H9 (cell line): ENCODE data around the gene FMO5. TPM values are rescaled to one million over a fixed set of nuclear protein-coding genes. Genes with fewer than 3 reads are reported as not detected.
A peak's percentile ranks its signal among the peaks of the same experiment; 100 is the strongest.

Source experiments
- DNase-seq: peaks from one replicate; pipeline ENCODE4 v3.0.0-alpha.2; 2017
- H2AFZ ChIP-seq: one replicate; pipeline ENCODE4 v1.6.1; 2013; ENCODE audit warnings: mild to moderate bottlenecking, low read length, control low read depth, moderate library complexity
- H2AK5ac ChIP-seq: 2 replicates; pipeline ENCODE4 v1.6.1; 2013; ENCODE audit warnings: low read length, control low read depth, mixed read lengths; ENCODE audit not compliant: insufficient read length
- H2BK120ac ChIP-seq: one replicate; pipeline ENCODE4 v1.6.1; 2013; ENCODE audit warnings: low read depth, mild to moderate bottlenecking, low read length, control low read depth, inconsistent platforms; ENCODE audit not compliant: poor library complexity, severe bottlenecking
- H2BK12ac ChIP-seq: 2 replicates; pipeline ENCODE4 v1.6.1; 2013; ENCODE audit warnings: low read length, control low read depth, mixed read lengths, low read depth; ENCODE audit not compliant: insufficient read length
- H2BK15ac ChIP-seq: 2 replicates; pipeline ENCODE4 v1.6.1; 2013; ENCODE audit warnings: low read depth, low read length, control low read depth
- H2BK20ac ChIP-seq: one replicate; pipeline ENCODE4 v1.6.1; 2013; ENCODE audit warnings: low read depth, mild to moderate bottlenecking, low read length, control low read depth, inconsistent platforms; ENCODE audit not compliant: poor library complexity, severe bottlenecking
- H2BK5ac ChIP-seq: 2 replicates; pipeline ENCODE4 v1.6.1; 2013; ENCODE audit warnings: low read length, control low read depth, mixed read lengths; ENCODE audit not compliant: insufficient read length
- H3K14ac ChIP-seq: 2 replicates; pipeline ENCODE4 v1.6.1; 2013; ENCODE audit warnings: low read length, control low read depth; ENCODE audit not compliant: insufficient read depth
- H3K18ac ChIP-seq: 2 replicates; pipeline ENCODE4 v1.6.1; 2013; ENCODE audit warnings: low read depth, mild to moderate bottlenecking, mixed read lengths, low read length, control low read depth; ENCODE audit not compliant: insufficient read length
- H3K23ac ChIP-seq: 2 replicates; pipeline ENCODE4 v1.6.1; 2013; ENCODE audit warnings: low read length, control low read depth, mixed read lengths, low read depth; ENCODE audit not compliant: insufficient read length
- H3K23me2 ChIP-seq: 2 replicates; pipeline ENCODE4 v1.6.1; 2013; ENCODE audit warnings: low read depth, mild to moderate bottlenecking, mixed read lengths, low read length, control low read depth; ENCODE audit not compliant: insufficient read length, poor library complexity, severe bottlenecking
- H3K27ac ChIP-seq: 2 replicates; pipeline ENCODE4 v1.5.1; 2013; ENCODE audit warnings: low read length, control low read depth, mixed read lengths, low read depth; ENCODE audit not compliant: insufficient read length
- H3K27me3 ChIP-seq: 2 replicates; pipeline ENCODE4 v1.6.1; 2013; ENCODE audit warnings: low read length, control low read depth, inconsistent platforms; ENCODE audit not compliant: insufficient read depth
- H3K4ac ChIP-seq: 2 replicates; pipeline ENCODE4 v1.6.1; 2013; ENCODE audit warnings: low read depth, mild to moderate bottlenecking, control low read depth, inconsistent platforms, low read length, moderate library complexity
- H3K4me1 ChIP-seq: 2 replicates; pipeline ENCODE4 v1.6.1; 2013; ENCODE audit warnings: low read length, control low read depth, inconsistent platforms; ENCODE audit not compliant: insufficient read depth
- H3K4me2 ChIP-seq: 2 replicates; pipeline ENCODE4 v1.6.1; 2013; ENCODE audit warnings: low read length, control low read depth, mixed read lengths; ENCODE audit not compliant: insufficient read length, insufficient read depth
- H3K56ac ChIP-seq: 2 replicates; pipeline ENCODE4 v1.6.1; 2013; ENCODE audit warnings: low read depth, mild to moderate bottlenecking, mixed read lengths, low read length, control low read depth; ENCODE audit not compliant: insufficient read length
- H3K79me1 ChIP-seq: 2 replicates; pipeline ENCODE4 v1.6.1; 2013; ENCODE audit warnings: low read depth, mild to moderate bottlenecking, moderate library complexity, low read length, control low read depth, inconsistent platforms; ENCODE audit not compliant: insufficient read depth, poor library complexity, severe bottlenecking
- H3K79me2 ChIP-seq: 2 replicates; pipeline ENCODE4 v1.6.1; 2013; ENCODE audit warnings: low read length, control low read depth, inconsistent platforms; ENCODE audit not compliant: insufficient read depth
- H3K9ac ChIP-seq: 2 replicates; pipeline ENCODE4 v1.6.1; 2013; ENCODE audit warnings: low read length, control low read depth, mixed read lengths; ENCODE audit not compliant: insufficient read length; ENCODE audit errors: extremely low read depth
- H3K9me3 ChIP-seq: one replicate; pipeline ENCODE4 v1.6.1; 2013; ENCODE audit warnings: low read depth, low read length, inconsistent platforms; ENCODE audit not compliant: control insufficient read depth
- H3T11ph ChIP-seq: one replicate; pipeline ENCODE4 v1.6.1; 2013; ENCODE audit warnings: mild to moderate bottlenecking, low read length, control low read depth, inconsistent platforms
- H4K20me1 ChIP-seq: one replicate; pipeline ENCODE4 v1.6.1; 2013; ENCODE audit not compliant: control insufficient read depth, insufficient read length, insufficient read depth
- H4K5ac ChIP-seq: 2 replicates; pipeline ENCODE4 v1.6.1; 2013; ENCODE audit warnings: low read depth, mild to moderate bottlenecking, mixed read lengths, low read length, control low read depth; ENCODE audit not compliant: insufficient read length
- H4K8ac ChIP-seq: replicated peaks from 2 replicates; pipeline ENCODE4 v1.6.1; 2013; ENCODE audit warnings: low read length, control low read depth, mixed read lengths, low read depth; ENCODE audit not compliant: insufficient read length
- H4K91ac ChIP-seq: 2 replicates; pipeline ENCODE4 v1.6.1; 2013; ENCODE audit warnings: low read depth, mild to moderate bottlenecking, moderate library complexity, mixed read lengths, low read length, control low read depth; ENCODE audit not compliant: insufficient read length
- H3K27ac Mint-ChIP-seq, 3 experiments: 2 replicates in 2 of 3; 3 replicates in 1 of 3; pipeline ENCODE4 v1.8.0; 2020 to 2021; ENCODE audit warnings: mixed read lengths in 3 of 3, mild to moderate bottlenecking in 1 of 3, moderate library complexity in 1 of 3
- H3K27me3 Mint-ChIP-seq: 2 replicates; pipeline ENCODE4 v1.8.0; 2021; ENCODE audit warnings: low read depth, mild to moderate bottlenecking, moderate library complexity, mixed read lengths
- H3K36me3 Mint-ChIP-seq, 3 experiments: 2 replicates in 2 of 3; 3 replicates in 1 of 3; pipeline ENCODE4 v1.8.0; 2020 to 2021; ENCODE audit warnings: low read depth in 3 of 3, mixed read lengths in 3 of 3; ENCODE audit not compliant: insufficient read depth in 1 of 3
- H3K4me1 Mint-ChIP-seq, 2 experiments: 2 replicates each; pipeline ENCODE4 v1.8.0; 2020; ENCODE audit warnings: mixed read lengths in 2 of 2
- H3K4me3 Mint-ChIP-seq, 2 experiments: 2 replicates in 1 of 2; 3 replicates in 1 of 2; pipeline ENCODE4 v1.8.0; 2020 to 2021; ENCODE audit warnings: mild to moderate bottlenecking in 2 of 2, mixed read lengths in 2 of 2, moderate library complexity in 1 of 2
- H3K9me3 Mint-ChIP-seq, 2 experiments: 2 replicates in 1 of 2; 3 replicates in 1 of 2; pipeline ENCODE4 v1.8.0; 2020; ENCODE audit warnings: mild to moderate bottlenecking in 2 of 2, mixed read lengths in 2 of 2, moderate library complexity in 1 of 2
- WGBS: extraction: QIAGEN DNeasy Blood & Tissue Kit; methylation state at CpG from one replicate; pipeline ENCODE4 v1.1.7; 2013; ENCODE audit warnings: missing lambda C conversion rate, low lambda C conversion rate, mixed read lengths; ENCODE audit not compliant: insufficient read length; ENCODE audit errors: extremely low coverage; 5-methylcytosine and 5-hydroxymethylcytosine counted together
- total RNA-seq: library from RNA; stranded (reverse); gene quantifications from 2 replicates; pipeline ENCODE4 v1.2.1, GENCODE V29; 2021
- TF ChIP-seq, protein P1 (sequence below): fragments of 200-600 bp; sonication (generic); conservative IDR thresholded peaks from 3 replicates; pipeline ENCODE4 v1.8.0; 2021; ENCODE audit warnings: antibody characterized with exemption, mild to moderate bottlenecking

The FMO5 gene
- total RNA-seq, 1 experiment from 2014 or later, result 0.61 TPM

DNA sequence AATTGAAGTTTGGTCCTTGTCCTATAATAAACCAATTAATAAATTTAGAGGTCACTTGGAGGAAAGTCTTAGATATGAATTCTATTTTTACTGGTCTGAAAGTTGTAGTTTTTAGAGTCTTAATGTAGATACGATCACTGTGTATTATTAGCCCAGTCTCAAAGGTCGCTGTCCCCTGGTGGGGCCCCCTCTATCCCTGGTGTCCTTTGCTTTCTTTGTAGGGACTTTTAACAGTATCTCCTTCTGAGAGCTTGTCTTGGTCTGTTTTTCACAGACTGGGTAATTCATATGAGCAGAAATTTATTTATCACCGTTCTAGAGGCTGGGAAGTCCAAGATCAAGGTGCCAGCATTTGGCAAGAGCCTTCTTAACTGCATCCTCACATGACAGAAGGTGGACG lies 35.8 kb upstream of the FMO5 start:
- Histone ChIP-seq H3K56ac (no peak overlapping the region), H3K4me1 (no peaks in the 10 kb centered on the region), H2BK5ac (no peak overlapping the region), H4K8ac (no peak overlapping the region), H3K23me2 (no peaks in the 10 kb centered on the region), H3K23ac (no peak overlapping the region), H3K9ac (no peak overlapping the region), H3K4ac (no peak overlapping the region), H3K4me2 (no peak overlapping the region), H2AK5ac (no peak overlapping the region), H3K9me3 (no peaks in the 10 kb centered on the region), H3K27me3 (no peaks in the 10 kb centered on the region), H3K18ac (no peak overlapping the region), H3K79me2 (0 out of 2 replicates have a peak, but pooled peaks cover 3% of the 10 kb centered on the region), H2BK20ac (no peak overlapping the region), H3K79me1 (no peaks in the 10 kb centered on the region), H4K91ac (no peak overlapping the region), H4K20me1 (no peaks in the 10 kb centered on the region), H3T11ph (no peak overlapping the region), H3K27ac (no peak overlapping the region), H4K5ac (no peak overlapping the region), H3K14ac (no peak overlapping the region), H2BK12ac (no peak overlapping the region), H2AFZ (no peak overlapping the region), H2BK15ac (no peak overlapping the region), H2BK120ac (no peak overlapping the region)
- TF ChIP-seq, protein P1, sequence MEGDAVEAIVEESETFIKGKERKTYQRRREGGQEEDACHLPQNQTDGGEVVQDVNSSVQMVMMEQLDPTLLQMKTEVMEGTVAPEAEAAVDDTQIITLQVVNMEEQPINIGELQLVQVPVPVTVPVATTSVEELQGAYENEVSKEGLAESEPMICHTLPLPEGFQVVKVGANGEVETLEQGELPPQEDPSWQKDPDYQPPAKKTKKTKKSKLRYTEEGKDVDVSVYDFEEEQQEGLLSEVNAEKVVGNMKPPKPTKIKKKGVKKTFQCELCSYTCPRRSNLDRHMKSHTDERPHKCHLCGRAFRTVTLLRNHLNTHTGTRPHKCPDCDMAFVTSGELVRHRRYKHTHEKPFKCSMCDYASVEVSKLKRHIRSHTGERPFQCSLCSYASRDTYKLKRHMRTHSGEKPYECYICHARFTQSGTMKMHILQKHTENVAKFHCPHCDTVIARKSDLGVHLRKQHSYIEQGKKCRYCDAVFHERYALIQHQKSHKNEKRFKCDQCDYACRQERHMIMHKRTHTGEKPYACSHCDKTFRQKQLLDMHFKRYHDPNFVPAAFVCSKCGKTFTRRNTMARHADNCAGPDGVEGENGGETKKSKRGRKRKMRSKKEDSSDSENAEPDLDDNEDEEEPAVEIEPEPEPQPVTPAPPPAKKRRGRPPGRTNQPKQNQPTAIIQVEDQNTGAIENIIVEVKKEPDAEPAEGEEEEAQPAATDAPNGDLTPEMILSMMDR, result no peak
- H3K9me3 Mint-ChIP-seq, result no peaks in the 10 kb centered on the region
- H3K36me3 Mint-ChIP-seq, result peaks cover 19 to 64% (median 56%) of the 10 kb centered on the region in 3 experiments; a peak in 6 of 7 replicates
- no CpG with 5 or more reads among the region's 4 CpGs for WGBS
- DNase-seq, result no peak
- H3K4me1 Mint-ChIP-seq, result peaks cover 1 to 5% of the 10 kb centered on the region in 2 experiments; a peak in 1 of 4 replicates
- H3K27me3 Mint-ChIP-seq, result no peaks in the 10 kb centered on the region; the same call in 1 of the 2 replicates
- H3K27ac Mint-ChIP-seq, result 0 out of 7 replicates have a peak overlapping the region, but pooled peaks of 1 of the 3 experiments have one; percentile 34
- H3K4me3 Mint-ChIP-seq, result no peak overlapping the region
